Measurements from ENCODE around the gene SUPT6H. TPM values are rescaled to one million over a fixed set of nuclear protein-coding genes. Genes with fewer than 3 reads are reported as not detected.

SUPT6H gene
- total RNA-seq, 3 donors from 2014 or later: 88.5 to 105 (median 98.3) TPM

DNA sequence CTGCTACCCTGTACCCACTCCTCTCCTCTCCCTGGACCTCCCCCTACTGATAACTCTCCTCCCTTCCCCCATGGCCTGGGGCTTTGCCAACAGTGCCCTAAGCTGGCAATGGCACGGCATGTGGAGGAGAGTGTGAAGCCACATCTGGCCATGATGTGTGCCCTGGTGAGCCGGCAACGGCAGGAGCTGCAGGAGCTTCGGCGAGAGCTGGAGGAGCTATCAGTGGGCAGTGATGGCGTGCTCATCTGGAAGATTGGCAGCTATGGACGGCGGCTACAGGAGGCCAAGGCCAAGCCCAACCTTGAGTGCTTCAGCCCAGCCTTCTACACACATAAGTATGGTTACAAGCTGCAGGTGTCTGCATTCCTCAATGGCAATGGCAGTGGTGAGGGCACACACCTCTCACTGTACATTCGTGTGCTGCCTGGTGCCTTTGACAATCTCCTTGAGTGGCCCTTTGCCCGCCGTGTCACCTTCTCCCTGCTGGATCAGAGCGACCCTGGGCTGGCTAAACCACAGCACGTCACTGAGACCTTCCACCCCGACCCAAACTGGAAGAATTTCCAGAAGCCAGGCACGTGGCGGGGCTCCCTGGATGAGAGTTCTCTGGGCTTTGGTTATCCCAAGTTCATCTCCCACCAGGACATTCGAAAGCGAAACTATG is 87.0 kb downstream of the SUPT6H start:
- H3K4me3 Mint-ChIP-seq: no peak overlapping the region
- ATAC-seq: no peak

DNA sequence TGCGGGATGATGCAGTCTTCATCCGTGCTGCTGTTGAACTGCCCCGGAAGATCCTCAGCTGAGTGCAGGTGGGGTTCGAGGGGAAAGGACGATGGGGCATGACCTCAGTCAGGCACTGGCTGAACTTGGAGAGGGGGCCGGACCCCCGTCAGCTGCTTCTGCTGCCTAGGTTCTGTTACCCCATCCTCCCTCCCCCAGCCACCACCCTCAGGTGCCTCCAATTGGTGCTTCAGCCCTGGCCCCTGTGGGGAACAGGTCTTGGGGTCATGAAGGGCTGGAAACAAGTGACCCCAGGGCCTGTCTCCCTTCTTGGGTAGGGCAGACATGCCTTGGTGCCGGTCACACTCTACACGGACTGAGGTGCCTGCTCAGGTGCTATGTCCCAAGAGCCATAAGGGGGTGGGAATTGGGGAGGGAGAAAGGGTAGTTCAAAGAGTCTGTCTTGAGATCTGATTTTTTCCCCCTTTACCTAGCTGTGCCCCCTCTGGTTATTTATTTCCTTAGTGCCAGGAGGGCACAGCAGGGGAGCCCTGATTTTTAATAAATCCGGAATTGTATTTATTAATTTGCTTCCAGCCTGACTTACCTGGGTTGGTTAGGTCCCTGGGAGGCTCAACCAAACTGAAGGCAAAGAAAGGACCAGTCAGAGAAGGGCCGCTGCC is 87.6 kb downstream of the SUPT6H start:
- no peak for ATAC-seq
- no peaks in the 10 kb centered on the region for H3K9me3 Mint-ChIP-seq
- H3K36me3 Mint-ChIP-seq (ENCODE audit: insufficient read depth): peaks cover 3% of the 10 kb centered on the region
- peak overlapping the region; percentile 21 for H3K4me3 Mint-ChIP-seq
- peaks cover 17% of the 10 kb centered on the region for H3K4me1 Mint-ChIP-seq (ENCODE audit: low read depth)
- no peaks in the 10 kb centered on the region for H3K27me3 Mint-ChIP-seq (ENCODE audit: low read depth)
- no peak for DNase-seq

More for the DNA sequence above, 87.0 kb downstream of the SUPT6H start:
- H3K9me3 Mint-ChIP-seq: no peaks in the 10 kb centered on the region
- H3K36me3 Mint-ChIP-seq (ENCODE audit: insufficient read depth): peaks cover 3% of the 10 kb centered on the region
- H3K27me3 Mint-ChIP-seq (ENCODE audit: low read depth): no peaks in the 10 kb centered on the region
- no peak for DNase-seq
- H3K4me1 Mint-ChIP-seq (ENCODE audit: low read depth): peaks cover 17% of the 10 kb centered on the region

DNA sequence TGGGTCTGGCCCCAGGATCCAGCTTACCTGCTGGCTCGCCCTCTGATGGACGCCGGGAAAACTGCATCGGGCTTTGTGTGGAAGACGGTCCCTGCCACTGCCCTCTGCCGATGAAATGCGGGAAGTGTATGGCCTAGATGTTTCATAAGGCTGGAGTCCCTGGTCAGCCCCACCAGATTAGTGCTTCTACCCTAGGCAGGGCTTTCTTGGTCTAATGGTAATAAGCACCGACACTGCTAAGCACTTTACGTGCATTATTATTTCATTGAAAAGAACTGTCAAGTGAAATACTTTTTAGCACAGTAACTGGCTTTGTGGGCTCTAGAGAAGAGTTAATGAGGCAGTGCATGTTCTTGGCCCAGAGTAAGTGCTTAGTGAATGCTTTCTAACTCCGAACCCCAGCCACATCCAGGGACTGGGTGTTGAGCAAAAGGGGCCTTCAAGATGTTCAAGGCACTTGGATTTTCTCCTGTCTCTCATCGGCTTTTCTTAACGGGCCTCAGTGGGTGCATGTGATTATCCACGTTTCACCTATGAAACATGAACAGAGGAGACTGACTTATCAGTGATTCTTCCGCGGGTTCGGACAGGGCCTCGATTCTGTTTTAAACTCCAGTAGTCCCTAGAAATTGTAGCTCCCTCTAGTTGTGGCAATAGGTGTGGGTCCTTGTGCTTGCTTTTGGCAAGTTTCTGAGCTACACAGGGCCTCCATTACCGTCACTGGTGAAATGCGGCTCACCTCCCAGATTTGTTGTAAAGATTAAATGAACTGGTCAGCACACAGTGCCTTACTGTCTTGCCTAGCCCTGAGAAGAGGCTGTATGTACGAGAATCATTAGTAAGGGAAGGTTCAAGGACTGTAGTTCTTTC is 88.4 kb downstream of the SUPT6H start:
- DNase-seq (peak; percentile 84), ATAC-seq (peak; percentile 84 to 85)
- Mint-ChIP-seq H3K4me3 (peak overlapping the region; percentile 21), H3K9me3 (no peaks in the 10 kb centered on the region), H3K4me1 (ENCODE audit: low read depth) (peaks cover 15% of the 10 kb centered on the region), H3K27me3 (ENCODE audit: low read depth) (no peaks in the 10 kb centered on the region), H3K36me3 (ENCODE audit: insufficient read depth) (peaks cover 1% of the 10 kb centered on the region)

DNA sequence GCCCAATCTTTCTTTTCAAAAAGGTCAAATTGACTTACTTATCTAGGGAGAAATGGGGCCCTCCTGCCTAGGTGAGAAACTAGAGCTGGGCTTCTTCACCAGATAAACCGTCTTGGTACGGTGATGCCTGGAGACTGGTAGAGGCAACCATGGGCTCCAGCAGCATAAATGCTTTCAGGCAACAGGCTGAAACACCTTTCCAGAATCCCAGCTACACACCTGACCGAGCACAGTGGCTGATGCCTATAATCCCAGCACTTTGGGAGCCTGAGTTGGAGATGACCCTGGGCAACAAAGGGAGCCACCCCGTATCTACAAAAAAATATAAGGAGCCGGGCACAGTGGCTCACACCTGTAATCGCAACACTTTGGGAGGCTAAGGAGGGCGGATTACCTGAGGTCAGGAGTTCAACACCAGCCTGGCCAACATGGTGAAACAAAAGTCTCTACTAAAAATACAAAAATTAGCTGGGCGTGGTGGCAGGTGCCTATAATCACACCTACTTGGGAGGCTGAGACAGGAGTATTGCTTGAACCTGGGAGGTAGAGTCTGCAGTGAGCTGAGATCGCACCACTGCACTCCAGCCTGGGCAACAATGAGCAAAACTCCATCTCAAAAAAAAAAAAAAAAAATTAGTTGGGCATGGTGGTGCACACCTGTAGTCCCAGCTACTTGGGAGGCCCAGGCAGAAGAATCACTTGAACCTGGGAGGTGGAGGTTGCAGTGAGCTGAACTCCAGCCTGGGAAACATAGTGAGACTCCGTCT is 89.8 kb downstream of the SUPT6H start:
- no peak overlapping the region for H3K4me3 Mint-ChIP-seq
- H3K36me3 Mint-ChIP-seq (ENCODE audit: insufficient read depth): peaks cover 5% of the 10 kb centered on the region
- no peak for DNase-seq
- H3K4me1 Mint-ChIP-seq (ENCODE audit: low read depth): peaks cover 8% of the 10 kb centered on the region
- no peaks in the 10 kb centered on the region for H3K9me3 Mint-ChIP-seq
- ATAC-seq: no peak
- no peaks in the 10 kb centered on the region for H3K27me3 Mint-ChIP-seq (ENCODE audit: low read depth)

Other genes with a start within 250 kb of the SUPT6H start
- gene SLC13A2, start 188.6 kb upstream of the SUPT6H start, total RNA-seq: not detected
- gene FOXN1, start 155.9 kb upstream of the SUPT6H start, total RNA-seq: not detected
- 10 to 100 TPM; 21.7 to 26.0 (median 21.8) TPM for gene UNC119, start 109.6 kb upstream of the SUPT6H start, total RNA-seq
- gene PIGS, start 90.7 kb upstream of the SUPT6H start, total RNA-seq: 10 to 100 TPM; 47.0 to 49.9 (median 48.3) TPM
- gene ALDOC, start 85.3 kb upstream of the SUPT6H start, total RNA-seq: 10 to 100 TPM; 12.4 to 18.4 (median 16.5) TPM
- 10 to 100 TPM; 23.8 to 30.4 (median 30.1) TPM for gene SPAG5, start 63.2 kb upstream of the SUPT6H start, total RNA-seq
- gene RSKR, start 48.0 kb upstream of the SUPT6H start, total RNA-seq: 10 to 100 TPM; 24.6 to 25.3 (median 24.7) TPM
- gene BLTP2, start 17.0 kb upstream of the SUPT6H start, total RNA-seq: 100 to 1,000 TPM; 167 to 201 (median 183) TPM
- gene SDF2, start 299 bp upstream of the SUPT6H start, total RNA-seq: 10 to 100 TPM; 42.8 to 46.6 (median 45.4) TPM
- 1 to 10 TPM in 2 of 3 donors, under 1 TPM in 1; 0.83 to 1.2 (median 1.1) TPM for gene PROCA1, start 49.7 kb downstream of the SUPT6H start, total RNA-seq
- gene RAB34, start 55.7 kb downstream of the SUPT6H start, total RNA-seq: 100 to 1,000 TPM in 1 of 3 donors, 10 to 100 TPM in 2; 11.3 to 100 (median 14.1) TPM
- 1,000 to 10,000 TPM; 2,218 to 2,392 (median 2,312) TPM for gene RPL23A, start 57.8 kb downstream of the SUPT6H start, total RNA-seq
- 10 to 100 TPM; 20.8 to 28.5 (median 23.8) TPM for gene TLCD1, start 64.0 kb downstream of the SUPT6H start, total RNA-seq
- gene NEK8, start 66.6 kb downstream of the SUPT6H start, total RNA-seq: 1 to 10 TPM; 5.8 to 7.7 (median 7.6) TPM
- 100 to 1,000 TPM; 221 to 247 (median 229) TPM for gene TRAF4, start 81.8 kb downstream of the SUPT6H start, total RNA-seq
- gene FAM222B, start 180.6 kb downstream of the SUPT6H start, total RNA-seq: 10 to 100 TPM; 23.5 to 26.4 (median 24.9) TPM
- gene ERAL1, start 192.8 kb downstream of the SUPT6H start, total RNA-seq: 10 to 100 TPM; 79.8 to 81.3 (median 80.8) TPM
- gene FLOT2, start 235.5 kb downstream of the SUPT6H start, total RNA-seq: 10 to 100 TPM; 48.3 to 62.9 (median 59.3) TPM
- gene DHRS13, start 240.9 kb downstream of the SUPT6H start, total RNA-seq: 10 to 100 TPM; 20.7 to 24.5 (median 21.8) TPM

All from activated T-cell treated with anti-CD3 and anti-CD28 coated beads, Interleukin-2, amount 50 U/mL, for 4 hours (primary cell).